PC-3 (cell line): ENCODE measurements around the gene SLC22A3.

ENCODE experiments used
- EZH2 ChIP-seq: fragments of 300-600 bp; sonication (generic); IDR thresholded peaks from one replicate; pipeline ENCODE4 v1.6.1; 2017; ENCODE audit warnings: antibody characterized with exemption, mild to moderate bottlenecking, low read length; ENCODE audit not compliant: unreplicated experiment
- EZH2phosphoT487 ChIP-seq: fragments of 300-600 bp; sonication (generic); IDR thresholded peaks from 2 replicates; pipeline ENCODE4 v1.6.1; 2018; ENCODE audit warnings: mild to moderate bottlenecking, antibody characterized with exemption, low read length, borderline replicate concordance
- TF ChIP-seq, protein P1 (sequence below): fragments of 300-600 bp; sonication (generic); conservative IDR thresholded peaks from 2 replicates; pipeline ENCODE4 v1.5.1; 2017; ENCODE audit warnings: antibody characterized with exemption, low read depth, mild to moderate bottlenecking, low read length

- TF ChIP-seq, protein P1, sequence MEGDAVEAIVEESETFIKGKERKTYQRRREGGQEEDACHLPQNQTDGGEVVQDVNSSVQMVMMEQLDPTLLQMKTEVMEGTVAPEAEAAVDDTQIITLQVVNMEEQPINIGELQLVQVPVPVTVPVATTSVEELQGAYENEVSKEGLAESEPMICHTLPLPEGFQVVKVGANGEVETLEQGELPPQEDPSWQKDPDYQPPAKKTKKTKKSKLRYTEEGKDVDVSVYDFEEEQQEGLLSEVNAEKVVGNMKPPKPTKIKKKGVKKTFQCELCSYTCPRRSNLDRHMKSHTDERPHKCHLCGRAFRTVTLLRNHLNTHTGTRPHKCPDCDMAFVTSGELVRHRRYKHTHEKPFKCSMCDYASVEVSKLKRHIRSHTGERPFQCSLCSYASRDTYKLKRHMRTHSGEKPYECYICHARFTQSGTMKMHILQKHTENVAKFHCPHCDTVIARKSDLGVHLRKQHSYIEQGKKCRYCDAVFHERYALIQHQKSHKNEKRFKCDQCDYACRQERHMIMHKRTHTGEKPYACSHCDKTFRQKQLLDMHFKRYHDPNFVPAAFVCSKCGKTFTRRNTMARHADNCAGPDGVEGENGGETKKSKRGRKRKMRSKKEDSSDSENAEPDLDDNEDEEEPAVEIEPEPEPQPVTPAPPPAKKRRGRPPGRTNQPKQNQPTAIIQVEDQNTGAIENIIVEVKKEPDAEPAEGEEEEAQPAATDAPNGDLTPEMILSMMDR: no peak
- TF ChIP-seq EZH2 (no peak), EZH2phosphoT487 (no peak)
Measured at GRCh38 chr6:160437775-160438174, 89.6 kb downstream of the SLC22A3 start.
